ENCODE results near the gene GRM7.

GRM7 gene

DNA sequence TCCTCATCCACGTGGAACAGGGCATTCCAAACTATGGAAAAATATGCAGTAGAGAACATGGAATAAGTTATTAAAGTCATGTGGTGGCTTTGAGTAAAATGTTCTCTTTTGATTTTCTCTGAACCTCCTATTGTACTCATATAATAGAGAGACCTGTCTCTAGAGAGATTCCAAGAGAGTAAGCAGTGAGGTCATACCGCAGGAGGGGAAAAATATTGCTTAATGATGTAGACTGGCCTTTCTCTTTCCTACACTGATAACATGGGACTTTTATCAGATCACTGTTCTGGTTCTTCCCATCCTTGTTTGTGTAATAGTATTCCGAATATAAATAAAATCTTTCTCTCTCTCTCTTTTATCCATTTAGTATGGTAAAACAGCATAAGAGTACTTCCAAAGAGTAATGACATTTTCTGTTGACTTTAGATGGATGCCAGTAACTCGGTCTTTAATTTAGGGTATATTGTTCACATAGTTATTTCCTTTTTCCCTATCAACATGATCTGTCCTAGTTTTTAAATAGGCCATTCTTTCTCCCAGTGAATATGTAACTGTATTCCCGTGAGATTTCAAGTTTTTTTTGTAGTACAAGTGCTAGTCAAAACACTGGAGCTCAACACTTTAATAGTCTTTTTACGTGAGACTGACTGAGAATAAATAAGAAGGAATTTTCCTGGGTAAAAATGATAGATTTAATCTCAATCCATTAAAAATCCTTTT lies 826.7 kb downstream of the GRM7 start:
- H3K4me3 ChIP-seq (ENCODE audit: control insufficient read depth, low read depth, low read length), result no peak overlapping the region
- DNase-seq (ENCODE audit: low read depth), result no peak
- TF ChIP-seq, protein P1, sequence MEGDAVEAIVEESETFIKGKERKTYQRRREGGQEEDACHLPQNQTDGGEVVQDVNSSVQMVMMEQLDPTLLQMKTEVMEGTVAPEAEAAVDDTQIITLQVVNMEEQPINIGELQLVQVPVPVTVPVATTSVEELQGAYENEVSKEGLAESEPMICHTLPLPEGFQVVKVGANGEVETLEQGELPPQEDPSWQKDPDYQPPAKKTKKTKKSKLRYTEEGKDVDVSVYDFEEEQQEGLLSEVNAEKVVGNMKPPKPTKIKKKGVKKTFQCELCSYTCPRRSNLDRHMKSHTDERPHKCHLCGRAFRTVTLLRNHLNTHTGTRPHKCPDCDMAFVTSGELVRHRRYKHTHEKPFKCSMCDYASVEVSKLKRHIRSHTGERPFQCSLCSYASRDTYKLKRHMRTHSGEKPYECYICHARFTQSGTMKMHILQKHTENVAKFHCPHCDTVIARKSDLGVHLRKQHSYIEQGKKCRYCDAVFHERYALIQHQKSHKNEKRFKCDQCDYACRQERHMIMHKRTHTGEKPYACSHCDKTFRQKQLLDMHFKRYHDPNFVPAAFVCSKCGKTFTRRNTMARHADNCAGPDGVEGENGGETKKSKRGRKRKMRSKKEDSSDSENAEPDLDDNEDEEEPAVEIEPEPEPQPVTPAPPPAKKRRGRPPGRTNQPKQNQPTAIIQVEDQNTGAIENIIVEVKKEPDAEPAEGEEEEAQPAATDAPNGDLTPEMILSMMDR (IDR thresholded peaks at IDR 0.05; ENCODE audit: control insufficient read depth, insufficient read depth, low read depth, low read length, missing control alignments), result no peak

DNA sequence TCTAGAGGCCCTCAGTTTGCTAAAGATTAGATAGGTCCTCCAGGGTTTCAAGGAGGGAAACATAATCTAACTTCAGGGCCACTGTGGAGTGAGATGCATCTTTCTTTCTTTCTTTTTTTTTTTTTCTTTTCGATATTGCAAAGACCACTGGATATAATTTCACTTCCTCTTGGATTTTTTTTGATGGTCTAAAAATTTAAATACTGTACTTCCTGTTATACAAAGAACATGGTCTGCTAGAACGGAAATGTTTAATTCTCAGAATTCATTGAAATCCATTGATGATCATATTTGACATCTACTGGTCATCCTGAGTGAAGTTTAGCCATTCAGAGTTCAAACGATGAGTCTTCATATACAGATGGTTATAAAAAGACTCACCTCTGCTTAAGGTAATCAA lies 832.0 kb downstream of the GRM7 start:
- H3K4me3 ChIP-seq (ENCODE audit: control insufficient read depth, low read depth, low read length), result no peak overlapping the region
- TF ChIP-seq, protein P1 (IDR thresholded peaks at IDR 0.05; ENCODE audit: control insufficient read depth, insufficient read depth, low read depth, low read length, missing control alignments), result no peak
- DNase-seq (ENCODE audit: low read depth), result no peak

DNA sequence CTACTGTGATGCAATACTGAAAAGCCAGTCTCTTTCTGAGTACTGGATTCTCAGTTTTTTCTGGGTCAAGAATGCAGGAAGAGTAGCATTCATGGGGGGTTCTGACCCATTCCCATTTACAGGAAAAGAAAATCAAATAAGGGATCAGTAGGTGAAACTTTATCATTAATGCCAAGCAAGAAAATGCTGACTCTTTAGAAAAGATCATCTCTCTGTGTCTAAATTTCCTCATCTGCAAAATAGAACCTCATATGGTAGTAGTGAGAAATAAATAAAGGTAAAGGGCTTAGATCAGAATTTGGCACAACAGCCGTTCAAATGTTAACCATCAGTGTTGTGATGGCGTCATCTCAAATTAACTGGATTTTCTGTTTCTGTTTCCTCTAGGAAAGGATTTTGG lies 833.1 kb downstream of the GRM7 start:
- DNase-seq (ENCODE audit: low read depth), result no peak
- no peak overlapping the region for H3K4me3 ChIP-seq (ENCODE audit: control insufficient read depth, low read depth, low read length)
- TF ChIP-seq, protein P1 (IDR thresholded peaks at IDR 0.05; ENCODE audit: control insufficient read depth, insufficient read depth, low read depth, low read length, missing control alignments), result no peak

DNA sequence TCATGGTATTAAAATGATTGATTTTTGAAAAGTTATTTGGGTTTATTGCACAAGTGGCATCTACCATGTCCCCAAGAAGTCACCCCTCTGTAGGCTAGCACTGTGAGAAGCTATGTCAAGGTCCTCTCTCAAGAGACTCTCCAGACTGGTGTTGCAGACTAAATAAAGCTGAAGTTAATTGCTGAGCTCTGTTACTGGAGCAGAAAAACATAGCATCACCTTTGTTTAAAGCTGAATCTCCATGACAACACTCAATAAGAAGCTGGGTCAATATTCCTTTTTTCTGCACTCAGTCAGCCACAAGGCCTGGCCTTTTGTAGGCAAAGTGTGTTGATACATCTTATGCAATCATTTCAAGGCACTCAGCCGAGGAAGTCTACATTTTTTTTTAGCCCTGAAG lies 834.1 kb downstream of the GRM7 start:
- no peak for DNase-seq (ENCODE audit: low read depth)
- TF ChIP-seq, protein P1 (IDR thresholded peaks at IDR 0.05; ENCODE audit: control insufficient read depth, insufficient read depth, low read depth, low read length, missing control alignments), result no peak
- H3K4me3 ChIP-seq (ENCODE audit: control insufficient read depth, low read depth, low read length), result no peak overlapping the region

DNA sequence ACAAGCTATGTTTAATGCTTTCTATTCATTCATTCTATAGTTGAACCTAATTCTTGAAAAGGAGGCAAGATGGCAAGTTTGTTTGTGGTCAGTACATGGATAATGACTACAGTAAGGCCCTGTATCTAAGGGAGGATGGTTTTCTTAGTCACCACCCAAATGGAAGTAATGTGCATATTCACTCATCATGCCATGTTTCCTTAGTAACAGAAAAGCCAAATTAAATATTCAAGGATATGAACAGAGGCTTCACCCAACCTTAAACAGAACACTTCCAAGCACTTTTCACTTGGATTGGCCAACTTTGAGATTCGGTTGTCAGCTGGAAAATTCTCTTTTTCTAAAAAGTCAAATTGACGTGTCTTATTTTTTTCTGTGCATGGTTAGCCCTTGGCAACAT lies 835.4 kb downstream of the GRM7 start:
- no peak overlapping the region for H3K4me3 ChIP-seq (ENCODE audit: control insufficient read depth, low read depth, low read length)
- no peak for DNase-seq (ENCODE audit: low read depth)
- TF ChIP-seq, protein P1 (IDR thresholded peaks at IDR 0.05; ENCODE audit: control insufficient read depth, insufficient read depth, low read depth, low read length, missing control alignments), result no peak

DNA sequence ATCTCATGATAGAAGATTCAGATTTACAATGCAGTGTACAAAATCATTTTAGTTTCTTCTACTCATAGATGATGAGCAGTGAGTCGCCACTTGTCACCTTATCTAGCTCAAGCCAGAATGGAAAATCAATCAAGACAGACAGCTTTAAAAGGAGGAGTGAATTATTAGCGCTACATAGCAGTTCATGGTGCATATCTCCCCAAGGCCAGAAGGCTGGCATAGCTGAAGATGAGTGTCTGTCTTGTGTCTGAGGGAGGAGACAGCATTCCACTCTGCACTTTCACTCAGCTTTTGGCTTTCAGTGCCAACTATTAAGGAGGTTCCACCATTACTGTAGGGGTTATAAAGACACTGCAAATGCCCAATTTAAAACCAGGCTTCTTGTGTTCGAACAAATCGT lies 836.6 kb downstream of the GRM7 start:
- TF ChIP-seq, protein P1 (IDR thresholded peaks at IDR 0.05; ENCODE audit: control insufficient read depth, insufficient read depth, low read depth, low read length, missing control alignments), result no peak
- DNase-seq (ENCODE audit: low read depth), result no peak
- no peak overlapping the region for H3K4me3 ChIP-seq (ENCODE audit: control insufficient read depth, low read depth, low read length)
